HG03108 (cell line): ENCODE data around the gene CTNNB1.

ENCODE experiments used
- ATAC-seq: cut with Tn5 transposase; IDR thresholded peaks from one replicate; pipeline ENCODE4 v1.9.1; 2021; ENCODE audit warnings: moderate library complexity; ENCODE audit not compliant: unreplicated experiment

Gene CTNNB1

GRCh38 chr3:41198950-41199865, at the start of gene CTNNB1:
CTNNB1 (plus strand) TSS chr3:41199505; CDS start chr3:41224069, 24,564 bp downstream.
- ATAC-seq = peak; percentile 63

GRCh38 chr3:41155834-41156233, 43.5 kb upstream of the CTNNB1 start:
- ATAC-seq = no peak

DNA sequence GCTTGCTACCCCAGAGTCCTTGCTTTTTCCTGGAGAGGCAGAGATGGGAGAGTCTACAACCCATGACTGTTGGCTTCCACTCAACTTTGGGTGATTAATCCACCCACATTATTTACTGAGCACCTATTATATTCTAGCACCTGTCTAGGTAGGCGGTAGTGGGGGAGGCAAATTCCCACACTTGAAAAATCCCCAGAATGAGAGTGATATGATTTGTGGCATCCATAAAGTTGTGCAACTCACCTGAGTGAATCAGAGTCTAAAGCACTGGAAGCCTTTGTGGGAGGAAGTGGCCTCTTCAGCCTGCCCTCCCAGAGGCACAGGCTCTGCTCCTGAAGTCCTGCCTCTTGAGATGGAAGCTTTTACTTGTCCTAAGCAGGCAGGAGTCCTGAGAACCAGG, 40.4 kb upstream of the CTNNB1 start:
- ATAC-seq = no peak

GRCh38 chr3:41159588-41160189, 39.6 kb upstream of the CTNNB1 start:
- ATAC-seq = no peak

- no peak for ATAC-seq
Measured at GRCh38 chr3:41162541-41162940, 36.8 kb upstream of the CTNNB1 start.

GRCh38 chr3:41163006-41163405, 36.3 kb upstream of the CTNNB1 start:
- ATAC-seq = no peak

GRCh38 chr3:41163421-41163820, 35.9 kb upstream of the CTNNB1 start:
- ATAC-seq = no peak

DNA sequence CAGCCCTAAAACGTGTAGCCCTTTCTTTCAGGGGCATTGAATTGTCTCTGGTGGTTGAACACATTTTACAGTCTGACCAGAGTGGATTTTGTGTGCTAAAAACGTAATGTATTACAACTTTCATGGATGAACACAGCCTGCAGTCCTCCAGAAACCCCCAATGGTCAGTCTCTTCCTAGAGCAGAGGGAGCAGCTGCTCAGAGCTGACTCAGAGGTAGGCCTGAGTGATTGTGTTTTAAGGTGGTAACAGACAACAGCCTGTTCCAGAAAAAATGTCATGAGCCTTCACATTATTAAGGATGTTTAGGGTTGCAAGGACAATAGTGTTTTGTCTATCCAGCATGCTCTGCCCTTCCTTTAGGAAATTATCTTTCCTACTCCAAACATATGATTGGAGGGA, 34.5 kb upstream of the CTNNB1 start:
- no peak for ATAC-seq

DNA sequence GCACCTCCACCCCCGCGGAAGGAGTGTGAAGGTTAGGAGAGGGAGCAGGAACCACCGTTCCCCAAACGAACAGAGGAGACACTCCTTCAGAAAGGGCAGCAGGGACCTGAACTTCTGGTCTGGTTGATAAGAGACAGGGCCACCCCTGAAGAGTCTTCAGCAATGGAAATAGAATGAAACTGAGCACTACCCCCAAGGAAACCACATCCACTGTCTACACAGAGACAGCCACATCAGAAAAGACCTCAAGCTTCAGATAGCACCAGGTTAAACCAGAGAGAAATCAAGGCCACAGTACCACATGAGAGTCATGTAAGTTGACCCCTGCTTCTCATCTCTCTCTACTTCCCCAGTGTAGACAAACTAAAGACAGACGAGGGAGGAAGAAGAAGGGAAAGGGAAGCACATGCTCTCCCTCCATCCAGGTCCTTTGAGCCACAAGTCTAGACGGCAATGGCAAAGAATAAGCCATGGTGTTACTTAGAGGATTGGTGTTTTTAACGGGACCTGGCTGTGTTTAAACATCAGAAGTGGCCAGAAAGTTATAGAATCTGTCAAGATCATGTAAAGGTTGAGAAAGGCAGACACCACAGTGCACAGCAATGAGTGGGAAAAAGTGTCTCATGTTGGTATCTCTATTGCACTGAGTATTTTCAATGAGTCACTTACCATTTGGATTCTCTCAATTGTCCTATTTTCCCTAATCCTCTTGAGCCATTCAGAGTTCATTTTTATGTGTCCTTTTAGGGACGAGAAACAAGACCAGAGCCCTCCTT, 31.4 kb upstream of the CTNNB1 start:
- ATAC-seq = no peak

DNA sequence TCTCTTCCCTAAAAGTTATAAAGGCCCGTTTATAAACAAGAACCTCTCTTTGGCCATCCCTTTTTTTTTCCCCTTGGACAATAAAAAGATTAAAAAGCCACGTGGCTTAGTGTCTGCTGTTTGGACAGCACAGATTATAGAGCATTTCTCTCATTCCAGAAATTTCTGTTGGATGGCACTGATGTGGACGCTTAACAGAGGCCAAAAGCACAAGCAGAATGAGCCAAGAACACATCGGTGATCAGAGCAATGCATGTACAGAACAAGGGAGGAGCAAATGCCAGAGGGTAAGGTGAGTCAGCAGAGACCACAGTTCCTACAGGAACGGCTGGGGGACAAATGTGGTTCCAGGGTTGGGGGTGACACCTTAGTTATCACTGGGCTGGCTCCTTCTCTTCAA, 30.3 kb upstream of the CTNNB1 start:
- ATAC-seq = no peak

DNA sequence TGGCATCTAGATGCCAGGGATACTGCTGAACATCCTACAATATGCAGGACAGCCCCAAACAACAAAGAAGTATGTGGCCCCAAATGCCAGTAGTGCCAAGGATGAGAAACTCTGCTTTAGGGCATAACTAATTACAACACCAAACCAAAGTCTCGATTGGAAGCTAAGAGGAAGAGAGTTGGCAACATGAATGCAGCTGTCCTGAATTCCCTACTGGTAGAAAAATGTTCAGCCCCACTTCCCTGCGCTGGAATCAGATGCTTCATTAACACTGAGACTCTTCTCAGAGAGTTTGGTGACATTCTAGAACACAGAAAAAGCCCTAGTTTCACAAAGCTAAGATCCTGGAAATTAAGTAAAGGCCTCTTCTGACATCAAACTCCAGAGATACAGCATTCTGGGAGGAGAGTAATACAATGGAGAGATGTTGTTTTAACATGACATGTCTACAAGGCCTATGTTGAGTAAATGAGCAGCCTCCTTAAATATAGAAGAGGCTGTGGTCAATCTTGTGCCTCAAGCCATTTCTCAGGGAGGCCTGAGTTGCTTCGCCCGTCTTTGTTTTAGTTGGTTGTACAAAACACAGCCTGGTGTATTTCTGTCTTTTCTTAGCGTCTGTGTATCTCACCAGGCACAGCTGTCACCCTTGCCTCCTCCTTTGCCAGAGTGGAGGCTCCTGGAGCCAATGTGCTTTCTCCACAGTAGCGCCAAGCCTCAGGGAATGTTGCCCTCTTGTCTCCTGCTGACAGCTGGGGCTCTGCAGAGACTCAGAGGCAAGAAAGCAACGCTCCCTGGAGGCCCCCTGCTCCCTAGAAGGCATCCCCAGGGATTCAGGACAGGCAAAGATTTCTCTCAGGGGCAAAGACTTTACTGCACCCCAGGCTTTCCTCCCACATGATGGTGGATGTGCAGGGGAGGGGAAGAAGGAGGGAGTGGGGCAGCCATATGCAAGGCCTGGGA, 25.1 kb upstream of the CTNNB1 start:
- no peak for ATAC-seq

DNA sequence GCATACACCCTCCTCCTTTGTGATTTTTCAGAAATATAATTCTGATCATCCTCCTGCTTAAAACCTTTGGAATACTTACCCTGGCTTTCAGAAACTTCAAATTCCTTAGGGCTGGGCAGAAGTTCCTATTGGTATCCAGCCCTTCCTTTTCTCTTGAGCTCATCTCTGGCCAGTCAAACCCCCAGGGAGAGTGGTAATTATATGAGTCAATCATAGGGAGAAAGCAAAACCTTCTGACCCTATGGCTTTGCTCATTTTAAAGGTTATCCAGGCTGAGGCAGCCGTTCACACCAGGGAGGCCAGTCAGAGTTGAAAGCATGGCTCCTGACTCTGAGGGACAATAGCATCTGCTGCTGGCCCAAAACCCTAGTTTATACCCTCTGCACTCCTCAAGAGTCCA, 23.9 kb upstream of the CTNNB1 start:
- no peak for ATAC-seq

DNA sequence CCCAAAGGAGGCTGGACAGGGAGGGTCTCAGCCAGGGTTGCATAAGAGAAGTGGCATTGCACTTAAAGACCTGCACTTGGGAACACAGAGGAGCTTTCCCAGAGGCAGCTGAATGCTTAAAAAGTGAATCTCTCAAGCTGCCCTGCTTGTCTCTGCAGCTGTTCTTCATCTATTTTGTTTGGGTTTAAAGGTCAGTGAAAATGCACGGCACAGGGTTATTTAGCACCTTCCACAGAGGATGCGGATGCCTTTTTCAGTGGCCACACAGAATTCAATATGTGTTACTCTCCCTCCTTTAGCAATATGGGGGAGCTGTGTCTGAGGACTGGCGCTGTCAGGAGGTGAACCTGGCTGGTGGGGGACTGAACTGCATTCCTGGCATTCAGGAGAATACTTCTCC, 22.7 kb upstream of the CTNNB1 start:
- no peak for ATAC-seq

DNA sequence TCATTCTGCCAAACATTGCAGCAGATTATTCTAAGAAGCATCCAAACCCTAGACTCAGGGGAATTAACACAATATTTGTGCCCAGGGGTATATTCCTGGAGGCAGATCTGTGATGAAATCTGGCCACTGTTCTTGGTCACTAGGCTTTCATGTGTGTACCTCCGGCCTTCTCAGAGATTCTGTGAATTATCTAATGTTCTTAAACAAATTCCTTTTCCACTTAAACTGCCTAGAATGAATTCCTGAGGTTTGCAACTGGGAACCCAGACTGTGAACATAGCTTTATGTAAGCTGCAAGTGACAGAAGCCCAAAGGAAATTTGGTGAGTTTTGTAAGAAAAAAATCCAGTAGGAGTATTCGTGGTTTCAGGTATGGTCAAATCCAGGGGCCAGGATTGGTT, 20.7 kb upstream of the CTNNB1 start:
- ATAC-seq = no peak

GRCh38 chr3:41180396-41180795, 18.9 kb upstream of the CTNNB1 start:
- no peak for ATAC-seq

DNA sequence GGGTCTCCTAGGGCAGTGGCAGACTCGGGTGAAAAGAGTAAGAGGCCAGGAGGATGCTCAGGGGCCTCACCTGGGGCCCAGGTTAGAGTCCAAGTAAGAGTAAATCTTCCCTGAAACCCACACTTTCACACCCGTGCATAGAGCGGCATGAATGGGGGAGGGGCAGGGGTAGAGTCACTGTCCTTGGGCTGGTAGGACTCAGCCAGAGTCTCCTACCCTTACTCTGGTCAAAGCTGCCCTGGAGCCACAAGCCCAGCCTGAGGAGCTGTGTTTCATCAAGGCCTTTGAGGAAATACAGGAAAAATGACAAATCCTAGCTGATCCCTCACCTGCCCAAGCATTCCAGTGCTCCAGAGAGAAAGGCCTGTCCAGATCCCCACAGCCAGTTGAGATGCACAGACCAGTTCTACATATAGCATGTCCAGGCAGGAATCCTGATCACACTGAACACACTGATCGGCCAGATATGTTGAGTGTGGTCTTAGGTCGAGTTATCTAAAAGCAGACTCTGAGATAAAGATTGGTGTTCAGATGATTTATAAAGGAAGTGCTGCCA, 16.7 kb upstream of the CTNNB1 start:
- no peak for ATAC-seq

DNA sequence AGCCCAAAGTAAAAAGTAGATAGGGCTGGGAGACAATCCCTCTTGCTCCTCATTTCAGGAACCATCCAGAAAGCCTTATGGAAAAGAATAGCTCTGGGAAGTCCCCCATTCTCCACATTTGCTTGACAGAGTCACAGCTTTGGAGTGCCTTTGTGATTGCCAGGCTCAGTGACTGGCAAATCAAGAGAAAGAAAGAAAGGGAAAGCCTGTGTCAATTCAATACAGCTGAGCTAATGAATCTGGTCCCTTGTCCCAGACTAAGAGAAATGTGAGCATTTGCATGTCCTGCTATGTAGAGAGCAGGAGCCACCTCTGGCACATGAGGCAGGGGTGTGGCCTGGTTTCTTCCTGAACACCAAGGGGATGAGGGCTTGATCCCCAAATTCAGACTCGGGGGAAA, 14.9 kb upstream of the CTNNB1 start:
- no peak for ATAC-seq

DNA sequence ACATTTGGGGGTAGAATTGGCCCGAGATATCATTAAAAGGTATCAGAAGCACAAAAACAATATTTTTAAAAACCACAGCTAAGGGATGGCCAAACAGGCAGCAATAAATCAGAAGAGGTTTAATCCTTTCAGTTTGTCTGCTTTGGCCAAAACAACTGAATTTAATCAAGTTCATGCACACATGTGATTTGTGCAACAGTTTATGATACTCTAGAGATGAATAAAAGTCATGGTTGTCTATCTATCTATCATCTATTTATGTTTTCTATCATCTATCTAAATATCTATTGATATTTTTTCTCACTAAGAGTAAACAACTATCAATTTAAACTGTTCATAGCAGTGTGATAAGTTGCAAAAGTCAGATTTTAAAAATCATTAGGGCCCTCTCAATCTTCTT, 13.0 kb upstream of the CTNNB1 start:
- ATAC-seq = no peak

- ATAC-seq = no peak
Measured at GRCh38 chr3:41188306-41188705, 11.0 kb upstream of the CTNNB1 start.
